Limb (tissue), 2 donors: ENCODE data around the gene STPG1.
A peak's percentile ranks its signal among the peaks of the same experiment; 100 is the strongest.

Experiments used
- DNase-seq, 2 donors: peaks; one replicate each; pipeline ENCODE4 v3.0.0-alpha.2; 2016; ENCODE audit errors: extremely low spot score in 2 of 2

Gene STPG1

DNA sequence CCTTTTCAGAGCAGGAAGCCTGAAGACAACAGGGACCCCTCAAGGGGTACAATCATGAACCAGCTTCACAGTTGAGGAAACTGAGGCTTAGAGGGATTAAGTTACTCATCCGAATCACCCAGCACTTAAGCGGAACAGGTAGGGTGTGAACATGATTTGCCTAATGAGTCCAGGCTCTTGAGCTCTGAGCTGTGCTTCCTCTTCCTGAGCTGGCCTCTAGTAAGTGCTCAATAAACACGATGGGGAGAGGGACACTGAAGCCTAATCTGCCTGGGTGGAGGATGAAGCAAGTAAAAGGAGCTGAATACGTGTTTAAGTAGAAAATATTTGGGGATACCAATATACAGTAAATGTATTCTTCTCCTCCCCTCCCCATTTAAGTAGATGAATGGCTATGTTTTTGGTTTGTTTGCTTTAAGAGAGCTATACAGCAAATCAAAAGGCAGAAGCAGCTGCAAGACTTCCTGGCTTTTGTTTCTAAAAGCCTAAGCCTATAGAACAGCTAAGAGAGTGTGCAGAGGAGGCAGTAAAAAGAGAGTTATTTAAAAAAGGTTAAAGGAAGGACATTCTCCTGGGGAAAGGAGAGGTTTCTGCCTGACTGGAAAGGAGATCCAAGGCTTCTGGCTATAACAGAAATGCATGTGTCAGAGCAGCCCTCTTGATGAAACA is 20.5 kb downstream of the STPG1 start:
- DNase-seq, result no peak

DNA sequence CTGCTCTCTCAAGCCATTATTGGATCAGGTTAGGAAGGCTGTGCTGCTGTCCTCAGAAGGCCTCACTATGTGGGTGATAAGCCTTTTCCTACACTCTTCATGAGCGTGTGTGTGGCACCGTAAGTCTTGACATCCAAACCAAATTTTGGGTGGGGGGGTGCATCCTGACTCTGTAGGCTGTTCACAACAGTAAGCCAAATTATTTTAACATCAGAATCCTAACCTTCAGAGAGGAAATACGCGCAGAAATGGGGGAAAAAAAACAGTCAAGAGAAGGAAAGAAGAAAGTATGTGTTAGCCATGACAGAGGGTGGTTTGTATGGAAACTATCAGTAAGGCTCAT is 21.0 kb downstream of the STPG1 start:
- no peak for DNase-seq

DNA sequence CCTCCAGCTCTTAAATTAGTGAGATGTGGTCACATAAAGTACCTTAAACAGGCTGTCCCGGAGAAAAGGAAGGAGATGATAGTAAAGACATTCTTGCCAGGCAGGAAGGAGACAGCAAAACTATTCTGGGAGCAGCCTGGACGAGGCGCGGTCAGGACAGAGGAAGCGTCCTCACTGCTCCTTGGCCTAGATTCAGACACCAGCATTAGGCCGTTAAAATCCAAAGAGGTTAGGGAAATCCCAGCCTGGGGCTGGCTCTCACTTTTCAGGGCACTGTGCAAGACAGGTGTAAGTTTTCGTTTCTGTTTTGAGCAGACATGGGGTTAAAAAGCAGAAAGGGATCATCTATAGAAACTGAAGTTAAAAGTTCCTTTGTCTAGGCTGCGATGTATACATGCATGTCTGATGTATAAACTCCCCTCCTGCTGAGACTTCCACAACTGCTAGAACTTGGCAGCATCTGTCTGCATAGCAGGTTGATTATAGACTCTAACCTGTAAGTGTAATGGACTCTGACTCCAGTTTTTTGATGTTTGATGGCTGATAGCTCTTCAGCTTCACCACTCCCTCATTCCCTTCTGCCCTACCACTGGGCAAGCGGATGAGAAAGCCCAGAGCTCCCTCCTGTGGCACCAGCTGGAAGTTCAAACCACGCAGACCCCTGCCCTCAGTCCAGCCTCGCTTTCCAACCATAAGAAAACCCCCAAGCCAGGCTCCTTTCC is 21.5 kb downstream of the STPG1 start:
- peak; percentile 56 to 73 for DNase-seq

DNA sequence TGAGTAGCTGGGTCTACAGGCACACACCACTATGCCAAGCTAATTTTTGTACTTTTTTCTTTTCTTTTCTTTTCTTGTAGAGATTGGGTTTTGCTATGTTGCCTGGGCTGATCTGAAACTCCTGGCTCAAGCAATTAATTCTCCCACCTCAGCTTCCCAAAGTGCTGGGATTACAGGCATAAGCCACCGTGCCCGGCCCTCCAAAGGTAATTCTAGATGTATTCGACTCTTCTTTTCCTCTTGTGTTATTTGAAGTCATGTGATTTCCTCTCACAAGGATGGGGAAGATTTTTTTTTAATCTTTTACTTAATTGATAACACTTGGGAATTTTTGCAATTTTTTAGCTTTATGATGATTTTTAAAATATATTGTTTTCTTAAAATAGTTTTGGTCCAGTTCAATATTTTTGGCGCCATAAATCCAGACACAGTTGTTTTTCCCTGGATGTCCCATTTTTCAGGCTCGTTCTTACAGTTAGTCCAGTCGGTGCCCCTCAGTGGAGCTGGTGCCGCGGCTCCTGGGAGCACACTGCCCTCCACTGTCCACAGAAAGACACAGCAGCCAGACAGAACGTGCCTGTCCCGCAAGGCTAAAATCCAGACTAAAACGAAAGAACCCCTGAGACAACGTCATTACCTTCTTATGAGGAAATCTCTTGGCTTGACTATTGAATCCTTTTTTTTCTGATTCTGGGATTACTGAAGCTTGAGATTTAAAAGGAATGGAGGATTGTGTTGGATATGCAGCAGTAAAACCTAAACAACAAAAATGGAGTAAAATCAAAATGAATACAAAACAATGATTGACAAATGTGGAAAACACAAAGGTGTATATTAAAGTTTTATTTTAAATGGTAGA is 22.4 kb downstream of the STPG1 start:
- DNase-seq, result peak; percentile 83 to 84

DNA sequence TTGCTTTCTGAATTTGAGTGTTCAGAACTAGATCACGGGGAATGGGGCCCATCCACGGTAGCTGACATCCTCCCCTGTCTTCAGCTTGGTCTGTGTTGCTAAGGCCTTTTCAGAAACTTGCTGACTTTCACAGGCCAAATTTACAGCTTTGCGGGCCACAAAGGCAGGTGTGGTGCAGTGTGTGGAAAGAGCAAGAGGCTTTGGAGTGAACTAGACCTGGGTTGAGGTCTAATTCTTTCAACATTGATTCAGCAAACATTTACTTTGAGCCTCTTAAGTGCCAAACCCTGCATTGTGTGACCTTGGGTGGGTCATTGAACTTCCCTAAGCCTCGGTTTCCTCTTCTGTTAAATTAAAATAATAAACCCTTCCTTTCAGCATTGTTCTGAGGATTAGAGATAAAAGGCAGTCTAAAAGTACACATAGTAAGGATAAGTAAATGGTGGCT is 24.3 kb downstream of the STPG1 start:
- no peak for DNase-seq

DNA sequence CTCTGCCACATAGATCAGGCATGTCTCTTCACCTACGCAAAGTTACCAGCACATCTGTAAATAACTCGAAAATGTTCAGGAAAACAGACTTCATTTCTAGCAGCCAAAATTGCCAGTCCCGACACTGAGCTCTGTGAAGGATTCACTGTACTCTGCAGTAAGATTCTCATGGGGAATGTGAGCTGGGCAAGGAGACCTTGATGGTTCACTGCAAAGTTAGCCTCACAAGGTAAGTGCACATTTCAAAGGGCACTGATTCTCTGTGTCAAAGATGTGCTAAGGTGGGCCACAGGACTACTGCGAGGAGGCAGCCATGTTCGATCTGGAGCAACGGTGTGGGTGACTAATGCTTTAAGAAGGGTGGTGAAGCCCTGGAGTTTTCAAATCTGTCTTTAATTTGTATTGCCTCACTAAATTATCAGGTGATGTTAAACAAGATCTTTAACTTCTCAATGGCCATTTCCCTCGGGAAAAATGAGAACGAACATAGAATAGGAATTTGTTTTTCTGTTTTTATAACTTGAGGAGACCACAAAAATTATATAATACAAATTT is 25.2 kb downstream of the STPG1 start:
- no peak for DNase-seq

DNA sequence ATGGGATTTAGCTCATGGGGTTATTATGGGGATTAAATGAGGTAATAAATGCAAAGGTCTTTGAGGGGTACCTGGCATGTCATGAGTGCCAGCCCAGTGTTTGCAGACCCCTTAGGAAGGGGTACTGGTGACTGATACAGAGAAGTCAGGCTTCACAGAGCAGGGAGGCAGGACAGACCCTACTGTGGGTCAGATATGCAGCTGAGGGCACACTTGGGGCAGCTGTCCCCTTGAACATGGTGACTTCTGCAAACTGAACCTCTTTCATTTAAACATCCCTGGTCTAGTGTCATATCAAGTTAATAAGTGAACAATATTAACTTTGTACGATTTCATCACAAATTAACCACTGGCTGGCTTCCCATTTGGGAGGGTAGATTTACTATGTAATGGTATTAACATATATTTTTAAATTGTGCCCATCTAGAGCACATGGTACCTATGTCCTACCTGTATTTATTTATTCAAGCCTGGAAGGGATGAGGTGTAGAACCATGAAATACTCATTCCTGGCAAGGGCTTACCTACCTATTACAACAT is 25.9 kb downstream of the STPG1 start:
- DNase-seq, result no peak

DNA sequence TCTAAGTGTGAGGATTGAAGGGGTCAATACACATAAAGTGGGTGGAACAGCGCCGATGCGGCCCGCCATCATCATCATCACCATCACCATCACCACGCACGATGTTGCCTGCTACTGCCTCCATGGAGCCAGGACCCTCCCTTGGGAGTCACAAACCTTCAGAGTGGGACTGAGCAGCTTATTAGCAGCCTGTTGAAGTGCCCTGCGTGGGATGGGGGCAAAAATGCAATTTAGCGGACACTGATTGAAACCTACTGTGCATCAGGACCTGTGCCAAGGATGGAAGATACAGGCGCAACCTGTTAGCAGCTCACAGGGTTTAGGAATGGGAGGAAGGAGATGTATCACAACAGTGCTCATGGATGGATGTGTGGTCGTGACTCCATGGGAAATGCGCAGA is 26.7 kb downstream of the STPG1 start:
- no peak for DNase-seq

DNA sequence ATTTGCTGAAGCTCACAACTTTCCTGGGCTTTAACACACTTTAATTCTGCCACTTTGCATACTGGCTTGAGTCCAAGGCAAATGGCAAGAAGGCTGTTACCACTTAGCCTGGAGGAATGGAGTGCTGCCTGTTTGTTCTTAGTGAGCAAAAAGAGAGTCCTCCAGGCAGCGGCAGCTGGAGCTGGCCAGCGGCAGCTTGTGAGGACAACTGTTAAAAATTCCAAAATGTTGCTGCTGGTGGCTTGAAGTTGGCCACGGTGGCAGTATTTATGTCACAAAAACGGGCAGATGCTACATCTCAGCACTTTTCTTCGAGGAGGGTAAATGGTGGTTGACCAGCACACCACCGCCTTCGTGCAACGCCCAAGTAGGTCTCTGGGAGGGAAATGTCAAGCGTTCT is 27.3 kb downstream of the STPG1 start:
- DNase-seq, result peak in 1 of 2 donors; percentile 40

DNA sequence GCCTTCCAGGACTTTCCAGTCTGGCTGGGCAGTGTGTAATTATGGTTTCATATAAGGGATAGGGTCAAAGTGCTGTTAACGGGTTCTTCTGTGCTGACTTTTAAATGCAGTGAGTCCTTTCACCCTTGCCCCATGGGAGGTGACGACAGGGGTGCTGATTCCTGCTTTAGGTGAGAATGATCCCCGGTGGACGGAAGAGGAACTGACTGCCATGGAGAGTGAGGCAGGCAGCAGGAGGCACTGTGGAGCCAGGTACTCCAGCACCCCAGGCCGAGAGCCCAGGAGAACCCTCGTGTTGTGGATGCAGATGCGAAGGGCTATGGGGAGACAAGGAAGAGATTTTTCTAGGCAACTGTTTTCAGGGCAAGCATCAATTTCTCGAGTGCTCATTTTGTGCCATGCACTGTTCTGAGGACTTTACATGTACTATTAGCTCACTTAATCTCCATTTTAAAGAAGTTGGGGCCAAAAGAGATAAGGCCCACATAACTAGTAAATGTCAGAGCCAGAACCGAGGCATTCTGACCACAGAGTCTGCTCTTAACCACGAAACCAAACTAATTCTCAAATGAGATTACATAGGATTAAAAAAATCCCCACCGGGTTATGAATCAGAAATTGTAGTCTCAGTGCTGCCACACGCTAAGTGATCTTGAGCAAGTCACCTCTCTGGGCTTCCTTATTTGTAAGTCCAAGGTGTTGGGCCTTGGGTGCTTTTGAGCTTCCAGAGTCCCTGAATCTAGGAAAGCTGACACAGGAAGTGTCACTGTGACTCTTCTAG is 28.2 kb downstream of the STPG1 start:
- DNase-seq, result no peak

DNA sequence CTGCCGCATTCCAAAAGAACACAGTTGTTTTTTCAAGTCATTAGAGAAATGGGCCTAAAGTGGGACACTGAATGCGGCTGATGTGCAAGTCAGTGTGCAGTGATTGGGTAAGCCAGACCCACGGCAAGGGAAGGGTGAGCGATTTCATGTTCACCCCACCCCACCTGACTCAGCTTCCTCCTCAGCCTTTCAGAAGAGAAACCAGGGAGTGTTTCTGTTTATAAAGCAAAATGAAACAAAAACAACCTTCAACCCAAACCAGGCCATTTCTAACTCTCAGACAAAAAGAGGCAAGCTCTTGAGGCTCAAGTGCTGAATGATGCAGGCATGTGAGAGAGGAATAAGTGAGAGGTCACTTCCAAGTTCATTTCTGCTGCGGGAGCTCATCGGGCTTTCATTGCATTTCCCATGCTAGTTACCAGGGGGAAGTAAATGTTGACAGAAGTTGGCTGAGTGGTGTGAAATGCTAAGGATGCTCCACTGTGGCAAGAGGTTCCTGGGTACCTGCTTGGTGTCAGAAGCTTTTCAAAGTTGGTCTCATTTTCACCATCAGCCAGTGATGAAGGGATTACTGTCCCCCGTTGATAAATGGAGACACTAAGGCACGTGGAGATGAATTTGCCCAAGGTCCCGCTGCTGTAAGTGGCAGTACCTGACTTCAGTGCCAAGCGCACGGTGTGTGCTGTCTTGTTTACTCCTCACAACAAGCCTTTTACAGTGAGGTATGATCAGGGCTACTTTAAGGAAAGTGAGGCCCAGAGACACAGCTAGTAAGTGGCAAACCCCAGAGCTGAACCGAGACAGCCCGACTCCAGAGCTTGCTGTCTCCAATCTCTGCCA is 29.1 kb downstream of the STPG1 start:
- no peak for DNase-seq

DNA sequence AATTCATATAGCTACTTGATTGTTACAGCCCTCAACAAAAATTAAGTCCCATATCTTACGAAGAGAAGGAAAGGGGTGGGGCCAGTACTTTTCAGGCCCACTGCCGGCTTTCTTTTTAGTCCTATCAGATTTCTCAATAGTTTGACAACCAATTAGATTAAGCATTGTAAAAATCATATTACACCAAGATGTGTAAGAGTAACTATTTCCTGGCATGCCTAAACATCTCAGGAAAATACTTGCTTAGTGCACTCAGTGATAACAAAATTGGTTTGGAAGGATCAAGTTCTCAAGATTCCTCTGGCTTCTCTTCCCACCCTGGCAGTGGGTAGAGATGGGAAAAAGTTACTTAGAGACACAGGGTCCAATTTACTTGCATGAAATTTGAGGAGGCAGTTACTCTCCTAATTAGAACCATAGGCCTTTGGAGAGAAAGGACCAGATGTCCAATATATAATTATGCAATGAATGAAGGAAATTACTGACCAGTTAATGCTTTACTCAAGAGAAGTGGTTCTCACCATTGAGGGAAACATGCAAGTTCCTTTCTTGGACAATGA is 30.1 kb downstream of the STPG1 start:
- DNase-seq, result no peak

DNA sequence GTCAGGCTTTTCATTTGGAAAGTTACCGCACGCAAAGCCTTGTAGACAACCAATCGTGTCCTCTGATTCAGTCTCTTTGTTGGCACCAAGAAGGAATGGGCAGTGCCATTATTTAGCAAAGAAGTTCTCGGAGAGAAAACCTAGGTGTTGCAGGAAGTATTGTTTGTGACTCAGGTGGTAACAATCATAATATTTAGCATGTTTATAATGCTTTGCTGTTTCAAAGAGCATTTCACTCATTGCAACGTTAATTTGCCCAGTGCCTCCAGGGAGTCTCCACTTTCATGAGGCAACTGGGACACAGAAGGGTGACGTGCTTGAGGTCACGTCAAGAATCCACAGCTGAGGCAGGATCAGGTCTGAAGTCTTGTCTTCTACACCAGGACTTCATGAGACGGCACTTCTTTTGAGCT is 31.4 kb downstream of the STPG1 start:
- no peak for DNase-seq

DNA sequence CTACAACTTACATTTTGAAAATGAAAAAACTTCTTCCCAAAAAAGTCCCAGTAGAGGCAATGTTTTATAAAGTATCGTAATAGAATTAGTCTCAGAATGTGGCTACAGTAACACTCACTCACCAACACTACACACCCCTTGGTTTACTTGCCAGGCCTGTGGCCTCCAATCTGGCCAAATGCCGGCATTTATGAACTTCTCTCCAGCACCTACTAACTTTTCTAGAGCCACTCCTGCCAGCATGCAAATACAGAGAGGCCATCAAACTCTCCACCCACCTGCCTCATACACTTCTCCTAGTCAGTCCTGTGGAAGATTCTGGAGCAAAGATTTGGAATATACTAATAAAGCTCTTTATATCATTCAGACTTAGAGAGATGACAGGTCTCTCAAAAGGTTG is 32.3 kb downstream of the STPG1 start:
- DNase-seq, result no peak

DNA sequence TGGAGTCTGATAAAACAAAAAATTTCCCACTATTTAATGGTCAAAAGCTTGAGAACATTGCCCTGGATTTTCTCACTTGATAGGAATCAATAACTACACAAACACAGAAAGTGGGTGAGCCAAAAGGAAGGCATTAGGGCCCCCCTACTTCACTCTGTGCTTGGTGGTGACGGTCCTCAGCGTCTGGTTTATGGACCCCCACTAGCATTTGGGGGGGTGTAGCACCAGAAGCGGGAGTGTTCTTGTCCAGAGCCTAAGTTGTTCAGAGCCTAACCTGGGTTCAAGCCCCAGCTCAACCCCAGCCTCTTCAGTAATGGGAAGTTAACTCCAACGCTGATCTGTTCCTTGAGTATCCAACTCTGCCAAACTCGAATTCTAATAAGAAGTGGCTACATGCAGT is 33.1 kb downstream of the STPG1 start:
- no peak for DNase-seq

DNA sequence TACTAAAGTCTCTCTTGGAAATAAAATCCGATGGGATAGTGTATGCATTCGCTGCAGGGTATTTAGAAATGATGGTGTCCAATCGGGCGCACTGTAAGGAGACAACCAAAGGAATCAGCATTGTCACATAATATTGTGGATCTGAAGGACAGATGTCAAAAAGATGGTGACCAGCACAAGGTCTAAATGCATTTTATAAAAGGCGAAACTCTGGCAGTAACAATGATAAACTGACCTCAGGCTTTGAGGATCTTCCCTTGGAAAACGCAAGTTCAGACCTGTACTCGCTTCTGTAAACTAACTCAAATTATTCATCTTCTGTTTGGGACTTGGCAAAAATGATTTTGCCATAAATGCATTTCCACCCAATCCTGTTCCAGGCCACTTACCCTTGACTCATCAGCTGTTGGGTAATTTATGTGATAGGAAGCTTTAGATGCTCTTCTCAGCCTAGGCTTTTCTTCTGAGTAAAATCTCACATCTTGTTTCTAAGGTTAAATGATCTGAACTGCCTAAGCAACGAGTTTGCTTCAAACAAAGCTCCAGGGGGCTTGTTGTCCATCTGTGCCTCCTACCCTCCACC is 33.8 kb downstream of the STPG1 start:
- DNase-seq, result no peak

DNA sequence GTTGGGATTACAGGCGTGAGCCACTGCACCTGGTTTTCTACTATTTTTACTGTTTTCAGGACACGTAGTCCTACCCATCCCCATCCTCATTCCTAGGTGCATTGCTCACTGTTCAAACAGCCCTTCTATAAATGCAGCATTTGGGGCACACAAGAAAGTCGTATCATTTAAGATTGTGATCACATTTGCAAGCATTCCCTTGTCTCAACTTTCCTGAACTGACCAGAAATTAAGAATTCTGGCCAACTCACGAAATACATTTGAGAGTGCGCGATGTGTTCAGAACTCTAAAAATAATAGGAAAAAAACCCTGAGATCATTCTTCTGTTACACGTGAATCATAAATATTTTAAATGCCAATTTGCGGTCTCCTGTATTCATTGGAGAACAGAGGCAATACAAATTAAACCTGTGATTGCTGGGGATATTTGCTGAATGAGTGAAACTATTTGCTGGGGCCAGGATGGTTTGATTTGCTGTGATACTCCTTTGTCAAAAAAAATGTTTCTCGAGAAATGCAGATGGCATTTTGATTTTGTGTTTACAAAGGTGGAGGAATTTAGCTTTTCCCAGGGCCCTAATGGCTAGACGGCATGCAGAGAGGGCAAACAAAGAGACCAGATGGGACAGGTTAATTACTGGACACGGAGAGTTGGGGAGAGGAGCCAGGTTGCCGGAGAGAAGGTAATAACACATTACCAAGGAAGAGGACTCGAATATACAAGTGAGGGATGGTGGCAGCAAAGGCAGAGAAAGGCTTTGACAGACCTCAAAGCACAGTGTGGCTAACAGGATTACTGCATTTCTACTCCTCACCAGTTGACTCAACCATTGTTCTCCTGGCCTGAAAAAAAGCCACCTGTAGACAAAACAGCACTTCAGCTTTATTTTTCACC is 38.4 kb downstream of the STPG1 start:
- no peak for DNase-seq

DNA sequence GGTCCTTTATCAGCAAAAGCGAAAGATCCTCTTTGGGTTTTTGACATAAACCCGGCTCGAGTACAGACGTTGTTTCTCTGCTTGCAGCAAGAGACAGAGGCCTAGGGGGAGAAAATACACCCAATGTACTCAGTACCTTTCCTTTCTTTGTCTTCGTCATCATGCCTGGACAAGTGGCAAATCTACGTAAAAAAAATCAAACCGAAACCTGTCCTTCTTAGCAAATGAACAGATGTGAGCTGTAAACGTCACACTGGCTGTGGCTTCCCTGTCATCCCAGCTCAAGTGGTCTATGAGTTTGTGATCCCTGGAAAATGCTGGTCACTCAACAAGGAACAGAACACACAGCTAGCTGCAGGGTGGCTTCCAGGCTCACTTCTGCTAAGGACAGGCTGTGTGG is 39.9 kb downstream of the STPG1 start:
- no peak for DNase-seq
